LHCN-M2 (cell line): ENCODE measurements around the gene TTC7B. TPM values are rescaled to one million over a fixed set of nuclear protein-coding genes. Genes with fewer than 3 reads are reported as not detected.
A peak's percentile ranks its signal among the peaks of the same experiment; 100 is the strongest.
"Not testable (repeated sequence)": the region's sequence is repeated elsewhere in the genome, so short reads cannot be mapped to it uniquely, and the experiment has no call there.

Source experiments
- DNase-seq: peaks from one replicate; pipeline ENCODE4 v3.0.0-alpha.2; 2012; ENCODE audit warnings: low read depth
- total RNA-seq: library from RNA; depleted of rRNA; stranded (reverse); fragments of >200 nt; gene quantifications from 2 replicates; pipeline ENCODE4 v1.2.3, GENCODE V29; 2014

Gene TTC7B
- total RNA-seq, 1 experiment from 2014 or later, result 36.4 TPM

- no peak for DNase-seq
These were observed 285.7 kb downstream of the TTC7B start for GRCh38 chr14:90530523-90530922.

- no peak for DNase-seq
These were observed 288.3 kb downstream of the TTC7B start for GRCh38 chr14:90527978-90528377.

- DNase-seq, result not testable (repeated sequence)
These were observed 289.7 kb downstream of the TTC7B start for GRCh38 chr14:90526536-90526935.

GRCh38 chr14:90525353-90526028 is 290.7 kb downstream of the TTC7B start:
- DNase-seq, result not testable (repeated sequence)

GRCh38 chr14:90523961-90524875 is 292.0 kb downstream of the TTC7B start:
- no peak for DNase-seq

- DNase-seq, result peak; percentile 49
These were observed 292.7 kb downstream of the TTC7B start for GRCh38 chr14:90523544-90523943.

GRCh38 chr14:90522571-90523191 is 293.5 kb downstream of the TTC7B start:
- DNase-seq, result peak; percentile 32

- no peak for DNase-seq
These were observed 294.2 kb downstream of the TTC7B start for GRCh38 chr14:90521930-90522483.

- no peak for DNase-seq
These were observed 294.9 kb downstream of the TTC7B start for GRCh38 chr14:90521084-90521929.

- no peak for DNase-seq
These were observed 295.9 kb downstream of the TTC7B start for GRCh38 chr14:90520326-90520725.

GRCh38 chr14:90519262-90519920 is 296.8 kb downstream of the TTC7B start:
- no peak for DNase-seq

GRCh38 chr14:90518941-90519256 is 297.3 kb downstream of the TTC7B start:
- DNase-seq, result no peak

GRCh38 chr14:90518069-90518940 is 297.9 kb downstream of the TTC7B start:
- no peak for DNase-seq

GRCh38 chr14:90517076-90517841 is 299.0 kb downstream of the TTC7B start:
- DNase-seq, result no peak

- no peak for DNase-seq
These were observed 301.7 kb downstream of the TTC7B start for GRCh38 chr14:90514566-90514965.

- DNase-seq, result no peak
These were observed 302.2 kb downstream of the TTC7B start for GRCh38 chr14:90514015-90514398.

- no peak for DNase-seq
These were observed 302.8 kb downstream of the TTC7B start for GRCh38 chr14:90513161-90514014.
